ENCODE results near the gene SEMA4A.

- TF ChIP-seq CTCF (conservative IDR thresholded peaks at IDR 0.05 in 1 of 2, IDR thresholded peaks at IDR 0.05 in 1 of 2; ENCODE audit: low read depth in 1 of 2, low read length in 2 of 2) (no peak), EZH2 (IDR thresholded peaks at IDR 0.05; ENCODE audit: low read length, missing control alignments) (no peak)
Measured at GRCh38 chr1:156130578-156130942, 22.8 kb upstream of the SEMA4A start.
